OCI-LY7 (cell line): Measurements from ENCODE around the gene TGFB1I1. TPM values are rescaled to one million over a fixed set of nuclear protein-coding genes. Genes with fewer than 3 reads are reported as not detected.

Experiments used
- BruUV-seq: library from RNA; stranded (reverse); fragments of 400-500 nt; replicated peaks from 2 replicates; lab custom pipeline; 2021; lab: Mats Ljungman, UMichigan
- CTCF ChIA-PET: fragments of 300-600 bp; sonication (Branson Sonifier 250); formaldehyde crosslinking; loops from one replicate; lab custom pipeline; 2022; ENCODE audit warnings: antibody characterized with exemption; ENCODE audit not compliant: unreplicated experiment; lab: Charles Lee
- POLR2A ChIA-PET: fragments of 300-600 bp; sonication (Branson Sonifier 250); formaldehyde crosslinking; loops from one replicate; lab custom pipeline; 2022; ENCODE audit warnings: antibody characterized with exemption; lab: Charles Lee
- DNase-seq: peaks from one replicate; pipeline ENCODE4 v3.0.0-alpha.2; 2015; ENCODE audit warnings: low spot score
- H2AFZ ChIP-seq: fragments of 200-600 bp; sonication (generic), shearing (Covaris generic); 2 replicates; pipeline ENCODE4 v1.6.1; 2014; ENCODE audit warnings: mild to moderate bottlenecking, antibody characterized with exemption, low read length, moderate library complexity
- H3K27ac ChIP-seq: fragments of 200-600 bp; sonication (generic); 2 replicates; pipeline ENCODE4 v1.5.1; 2014; ENCODE audit warnings: mixed run types, low read depth, mild to moderate bottlenecking, moderate library complexity, low read length, inconsistent platforms; ENCODE audit not compliant: poor library complexity, severe bottlenecking
- H3K36me3 ChIP-seq: fragments of 200-600 bp; sonication (generic); 2 replicates; pipeline ENCODE4 v1.6.1; 2014; ENCODE audit warnings: mild to moderate bottlenecking, antibody characterized with exemption, low read length, moderate library complexity, mixed read lengths; ENCODE audit not compliant: insufficient read depth
- H3K4me1 ChIP-seq: fragments of 200-600 bp; sonication (generic); 2 replicates; pipeline ENCODE4 v1.5.1; 2014; ENCODE audit warnings: mild to moderate bottlenecking, low read length; ENCODE audit not compliant: insufficient read depth, poor library complexity, severe bottlenecking
- H3K4me2 ChIP-seq: fragments of 200-600 bp; sonication (generic); 2 replicates; pipeline ENCODE4 v1.6.1; 2014; ENCODE audit warnings: mild to moderate bottlenecking, low read length
- H3K4me3 ChIP-seq: fragments of 200-600 bp; sonication (generic); 2 replicates; pipeline ENCODE4 v1.5.1; 2014; ENCODE audit warnings: mild to moderate bottlenecking, low read depth, low read length; ENCODE audit not compliant: poor library complexity, severe bottlenecking
- H3K79me2 ChIP-seq: fragments of 200-600 bp; sonication (generic); 2 replicates; pipeline ENCODE4 v1.6.1; 2016; ENCODE audit warnings: low read depth, mild to moderate bottlenecking, low read length, moderate library complexity, mixed read lengths; ENCODE audit not compliant: insufficient read depth
- H3K9me2 ChIP-seq: fragments of 200-600 bp; sonication (generic); 2 replicates; pipeline ENCODE4 v1.6.1; 2016; ENCODE audit warnings: mild to moderate bottlenecking, low read length, mixed read lengths; ENCODE audit not compliant: insufficient read depth
- H3K9me3 ChIP-seq: fragments of 200-600 bp; sonication (generic); 2 replicates; pipeline ENCODE4 v1.6.1; 2014; ENCODE audit warnings: mild to moderate bottlenecking, mixed run types, low read length, mixed read lengths
- H4K20me1 ChIP-seq: fragments of 200-600 bp; sonication (generic); 2 replicates; pipeline ENCODE4 v1.6.1; 2014; ENCODE audit warnings: mild to moderate bottlenecking, antibody characterized with exemption, low read length, moderate library complexity, mixed read lengths; ENCODE audit not compliant: insufficient read depth
- CTCF ChIP-seq: fragments of 200-600 bp; sonication (generic); conservative IDR thresholded peaks from 2 replicates; pipeline ENCODE4 v1.5.1; 2014; ENCODE audit warnings: mild to moderate bottlenecking, antibody characterized with exemption, low read length, moderate library complexity, mixed read lengths
- EZH2phosphoT487 ChIP-seq: fragments of 200-600 bp; sonication (generic); IDR thresholded peaks from 2 replicates; pipeline ENCODE4 v1.6.1; 2018; ENCODE audit warnings: low read depth, borderline replicate concordance, mild to moderate bottlenecking, mixed run types, antibody characterized with exemption, low read length, moderate library complexity, mixed read lengths
- intact Hi-C: fragments of 100-400 bp; cut with micrococcal nuclease; formaldehyde crosslinking; loops from one replicate; pipeline ENCODE4 v1.10.0; 2022; ENCODE audit not compliant: unreplicated experiment
- total RNA-seq, 2 experiments: library from RNA; depleted of rRNA in 1 of 2; stranded (reverse); fragments of >200 nt in 1 of 2; shearing (Covaris generic) in 1 of 2; gene quantifications; 2 replicates each; pipeline ENCODE4 v1.2.3, GENCODE V29; 2014 to 2022

Gene TGFB1I1
- total RNA-seq, 2 experiments from 2014 or later = 0.38 to 0.73 TPM

GRCh38 chr16:31427441-31428278 lies 44.3 kb upstream of the TGFB1I1 start:
- no peak for DNase-seq
- no peak for TF ChIP-seq CTCF
- no peak for TF ChIP-seq EZH2phosphoT487
- no peaks in the 10 kb centered on the region for H3K4me1 ChIP-seq
- H4K20me1 ChIP-seq = no peaks in the 10 kb centered on the region
- no peak overlapping the region for H3K4me2 ChIP-seq
- H3K4me3 ChIP-seq = no peak overlapping the region
- no peaks in the 10 kb centered on the region for H3K9me2 ChIP-seq
- H3K79me2 ChIP-seq = no peaks in the 10 kb centered on the region
- intact Hi-C loops = no loop called here
- CTCF ChIA-PET = no interaction called here
- H2AFZ ChIP-seq = no peak overlapping the region
- BruUV-seq = no TSS peak
- no peak overlapping the region for H3K27ac ChIP-seq
- H3K9me3 ChIP-seq = no peaks in the 10 kb centered on the region
- POLR2A ChIA-PET = interaction anchor here (0.6 kb wide), 1 partner anchor 63 kb away, joined by 4 read pairs; no protein-coding TSS in a partner anchor
- H3K36me3 ChIP-seq = no peaks in the 10 kb centered on the region

DNA sequence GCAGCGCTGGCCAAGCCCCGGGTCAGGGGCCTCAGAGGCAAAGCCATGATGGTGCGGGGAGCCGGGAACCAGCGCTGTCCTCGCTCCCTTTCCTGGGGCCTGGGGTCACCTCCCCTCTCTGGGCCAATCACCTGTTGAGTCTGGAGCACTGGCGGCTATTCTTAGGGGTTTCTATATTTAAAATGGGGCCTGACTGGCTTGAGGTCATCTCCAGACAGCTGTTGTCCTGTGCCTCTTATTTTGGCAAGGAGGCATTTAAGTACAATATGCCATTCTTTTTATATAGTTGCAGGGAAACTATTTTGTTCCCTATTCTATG lies 43.7 kb upstream of the TGFB1I1 start, which contains the start of gene COX6A2:
COX6A2 (minus strand) TSS at position 82 of the 319 bp plus-strand sequence; CDS start at position 47, 35 bp downstream.
- no peaks in the 10 kb centered on the region for H3K4me1 ChIP-seq
- no peak within 1 kb of the TSS for H3K27ac ChIP-seq
- H3K4me2 ChIP-seq = no peak within 1 kb of the TSS
- no peak for DNase-seq
- H4K20me1 ChIP-seq = no peaks in the 10 kb centered on the region
- H2AFZ ChIP-seq = no peak within 1 kb of the TSS
- no peaks in the 10 kb centered on the region for H3K9me3 ChIP-seq
- BruUV-seq = no TSS peak
- TF ChIP-seq EZH2phosphoT487 (no peak), CTCF (no peak)
- no peaks in the 10 kb centered on the region for H3K36me3 ChIP-seq
- CTCF ChIA-PET = no interaction called here
- no peak within 1 kb of the TSS for H3K4me3 ChIP-seq
- intact Hi-C loops = no loop called here
- POLR2A ChIA-PET = interaction anchor here (0.6 kb wide), 1 partner anchor 63 kb away, joined by 4 read pairs; no protein-coding TSS in a partner anchor
- no peaks in the 10 kb centered on the region for H3K9me2 ChIP-seq
- no peaks in the 10 kb centered on the region for H3K79me2 ChIP-seq
